GM12872 (cell line): ENCODE data around the gene MRPL41.

Experiments
- TF ChIP-seq, protein P1 (sequence below): IDR thresholded peaks from 3 replicates; pipeline ENCODE4 v1.5.1; 2011; ENCODE audit warnings: low read depth, mild to moderate bottlenecking, low read length, moderate library complexity; ENCODE audit not compliant: insufficient read depth

The MRPL41 gene

DNA sequence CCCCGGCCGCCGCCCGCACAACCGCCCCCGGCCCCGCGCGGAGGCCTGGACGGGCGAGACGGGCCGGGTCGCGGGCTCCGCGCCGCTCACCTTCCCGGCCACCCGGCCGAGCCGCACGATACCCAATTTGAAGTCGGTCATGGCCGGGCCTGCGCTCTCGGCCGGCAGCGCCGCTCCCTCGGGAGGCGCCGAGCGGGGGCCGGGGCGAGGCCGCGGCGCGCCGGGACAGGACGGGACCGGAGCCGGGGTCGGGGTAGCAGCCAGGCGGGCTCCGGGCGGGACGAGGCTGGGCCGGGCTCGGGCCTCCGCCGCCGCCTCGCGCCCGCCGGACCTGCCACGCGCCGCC, 38.4 kb downstream of the MRPL41 start:
- TF ChIP-seq, protein P1, sequence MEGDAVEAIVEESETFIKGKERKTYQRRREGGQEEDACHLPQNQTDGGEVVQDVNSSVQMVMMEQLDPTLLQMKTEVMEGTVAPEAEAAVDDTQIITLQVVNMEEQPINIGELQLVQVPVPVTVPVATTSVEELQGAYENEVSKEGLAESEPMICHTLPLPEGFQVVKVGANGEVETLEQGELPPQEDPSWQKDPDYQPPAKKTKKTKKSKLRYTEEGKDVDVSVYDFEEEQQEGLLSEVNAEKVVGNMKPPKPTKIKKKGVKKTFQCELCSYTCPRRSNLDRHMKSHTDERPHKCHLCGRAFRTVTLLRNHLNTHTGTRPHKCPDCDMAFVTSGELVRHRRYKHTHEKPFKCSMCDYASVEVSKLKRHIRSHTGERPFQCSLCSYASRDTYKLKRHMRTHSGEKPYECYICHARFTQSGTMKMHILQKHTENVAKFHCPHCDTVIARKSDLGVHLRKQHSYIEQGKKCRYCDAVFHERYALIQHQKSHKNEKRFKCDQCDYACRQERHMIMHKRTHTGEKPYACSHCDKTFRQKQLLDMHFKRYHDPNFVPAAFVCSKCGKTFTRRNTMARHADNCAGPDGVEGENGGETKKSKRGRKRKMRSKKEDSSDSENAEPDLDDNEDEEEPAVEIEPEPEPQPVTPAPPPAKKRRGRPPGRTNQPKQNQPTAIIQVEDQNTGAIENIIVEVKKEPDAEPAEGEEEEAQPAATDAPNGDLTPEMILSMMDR: no peak

DNA sequence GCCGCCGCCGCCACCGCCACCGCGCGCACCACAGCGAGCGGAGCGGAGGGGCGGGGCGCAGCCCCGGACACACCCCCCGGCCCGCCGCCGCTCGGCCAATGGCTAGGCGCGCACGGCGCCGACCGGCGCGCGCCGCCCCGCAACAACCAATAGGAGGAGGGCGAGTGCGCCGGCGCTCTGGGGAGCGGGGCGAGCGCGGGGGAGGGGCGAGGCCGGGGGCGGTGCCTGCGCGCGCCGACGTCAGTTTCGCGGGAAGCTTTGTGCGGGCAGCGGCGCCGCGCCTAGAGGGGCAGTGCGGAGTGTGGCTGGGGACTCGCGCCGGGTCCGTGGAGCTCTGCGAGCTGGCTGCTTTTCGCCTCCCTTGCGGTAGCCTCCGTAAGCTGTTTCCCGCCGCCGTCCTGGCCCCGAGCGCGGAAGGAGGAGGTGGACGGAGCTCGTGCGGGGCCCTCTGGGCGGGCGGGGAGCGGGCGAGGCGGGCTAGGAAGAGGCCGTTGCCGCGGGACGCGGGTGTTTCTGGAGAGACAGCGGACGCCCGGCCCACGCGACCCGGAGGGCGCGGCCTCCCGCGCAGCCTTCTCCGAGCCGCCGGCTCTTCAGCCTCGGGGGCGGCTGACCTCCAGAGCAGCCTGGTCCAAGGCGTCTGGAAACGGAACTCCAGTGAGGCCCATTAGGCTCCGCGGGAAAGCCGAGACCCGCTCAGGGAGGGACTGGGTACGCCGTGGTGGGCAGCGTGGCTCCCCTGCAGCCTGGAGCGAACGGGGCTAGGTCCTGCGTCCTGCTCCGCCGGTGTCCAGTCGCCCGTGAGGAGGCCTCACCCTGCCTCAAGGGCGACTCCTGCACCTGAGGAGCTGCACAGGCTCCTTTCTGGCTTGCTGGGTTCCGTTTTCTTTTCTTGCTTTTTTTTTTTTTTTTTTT, 39.0 kb downstream of the MRPL41 start, which contains the start of gene ZMYND19:
Gene ZMYND19, minus strand, starts transcription at position 44 of the 915 bp plus-strand sequence. CDS start 249 bp downstream, outside the sequence.
- TF ChIP-seq, protein P1: no peak

DNA sequence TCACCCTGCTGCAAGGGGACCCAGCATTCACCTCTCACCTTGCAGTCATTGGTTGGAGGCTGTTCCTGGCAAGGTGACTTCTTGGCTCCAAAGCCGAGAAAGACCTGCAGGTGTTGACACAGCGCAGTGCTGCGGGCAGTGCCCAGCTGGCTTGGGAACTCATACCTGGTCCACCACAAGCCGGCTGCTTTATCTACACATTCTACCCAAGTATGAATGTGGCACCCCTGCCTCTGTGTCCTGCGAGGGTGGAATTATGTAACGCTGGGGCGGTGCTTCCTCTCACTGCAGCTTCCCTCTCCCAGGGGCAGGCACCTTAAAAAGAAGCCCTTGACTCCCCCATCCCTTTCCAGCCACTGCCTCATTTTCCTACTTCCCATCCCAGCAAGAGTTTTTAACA, 41.1 kb downstream of the MRPL41 start:
- TF ChIP-seq, protein P1: no peak

DNA sequence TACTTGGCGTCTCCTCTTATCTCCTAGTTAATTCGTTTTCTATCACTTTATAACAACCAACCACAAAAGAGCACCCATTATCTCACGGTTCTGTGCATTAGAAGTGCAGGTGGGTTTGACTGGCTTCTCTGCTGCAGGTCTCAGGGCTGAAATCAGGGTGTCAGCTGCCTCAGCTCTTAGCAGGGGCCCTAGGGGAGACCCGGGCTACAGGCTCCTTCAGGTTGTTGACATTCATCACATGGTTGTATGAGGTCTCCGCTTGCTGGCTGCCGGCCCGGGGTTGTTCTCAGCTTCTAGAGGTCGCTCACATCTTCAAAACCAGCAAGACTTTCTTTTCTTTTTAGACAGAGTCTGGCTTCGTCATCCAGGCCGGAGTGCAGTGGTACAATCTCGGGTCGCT, 41.5 kb downstream of the MRPL41 start:
- TF ChIP-seq, protein P1: no peak

DNA sequence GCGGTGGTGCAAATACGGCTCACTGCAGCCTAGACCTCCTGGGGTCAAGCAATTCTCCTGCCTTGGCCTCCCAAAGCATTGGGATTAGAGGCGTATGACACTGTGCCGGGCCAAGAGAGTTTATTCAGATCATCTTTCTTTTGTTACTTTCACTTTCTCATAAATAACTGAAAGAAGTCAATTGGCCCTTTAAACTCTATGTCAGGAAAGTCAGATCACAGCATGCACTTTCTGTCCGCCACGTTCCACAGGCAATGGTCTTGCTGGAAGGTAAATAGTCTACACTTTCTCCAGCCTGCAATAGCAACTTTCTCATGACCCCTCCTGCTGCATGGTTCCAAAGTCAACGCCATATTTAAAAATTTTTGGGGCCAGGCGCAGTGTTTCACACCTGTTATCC, 47.3 kb downstream of the MRPL41 start:
- TF ChIP-seq, protein P1: no peak
